Activated CD4-positive, alpha-beta memory T cell treated with anti-CD3 and anti-CD28 coated beads for 36 hours (primary cell): ENCODE results near the gene PTPRN2. TPM values are rescaled to one million over a fixed set of nuclear protein-coding genes. Genes with fewer than 3 reads are reported as not detected.
"Not testable (repeated sequence)": the region's sequence is repeated elsewhere in the genome, so short reads cannot be mapped to it uniquely, and the experiment has no call there.

Experiments
- CTCF ChIA-PET: fragments of 350-600 bp; sonication (Branson Sonifier 250); formaldehyde crosslinking; loops from one replicate; lab custom pipeline; 2021; ENCODE audit warnings: antibody characterized with exemption, inconsistent platforms; lab: Charles Lee
- POLR2A ChIA-PET: fragments of 350-600 bp; sonication (Branson Sonifier 250); formaldehyde crosslinking; loops from one replicate; lab custom pipeline; 2021; ENCODE audit warnings: antibody characterized with exemption; lab: Charles Lee
- DNase-seq: peaks from one replicate; pipeline ENCODE4 v3.0.0-alpha.2; 2020
- H3K27ac Mint-ChIP-seq: one replicate; pipeline ENCODE4 v1.8.0; 2021; ENCODE audit warnings: mixed read lengths
- H3K27me3 Mint-ChIP-seq: one replicate; pipeline ENCODE4 v1.8.0; 2021; ENCODE audit warnings: mixed read lengths
- H3K36me3 Mint-ChIP-seq: one replicate; pipeline ENCODE4 v1.8.0; 2021; ENCODE audit warnings: mixed read lengths
- H3K4me1 Mint-ChIP-seq: one replicate; pipeline ENCODE4 v1.8.0; 2021; ENCODE audit warnings: low read depth, mixed read lengths
- H3K4me3 Mint-ChIP-seq: one replicate; pipeline ENCODE4 v1.8.0; 2021; ENCODE audit warnings: mild to moderate bottlenecking, mixed read lengths
- H3K9me3 Mint-ChIP-seq: one replicate; pipeline ENCODE4 v1.8.0; 2021; ENCODE audit warnings: mixed read lengths
- intact Hi-C: fragments of 100-400 bp; cut with micrococcal nuclease; formaldehyde crosslinking; loops from one replicate; pipeline ENCODE4 v1.15.1; 2023
- total RNA-seq, 2 experiments: library from RNA; stranded (reverse); gene quantifications; one replicate each; pipeline ENCODE4 v1.2.3, GENCODE V29; 2021

PTPRN2 gene
- total RNA-seq, 2 experiments from 2014 or later, result 0.51 to 0.64 TPM

GRCh38 chr7:158040199-158040598 is 547.4 kb downstream of the PTPRN2 start:
- POLR2A ChIA-PET, result no interaction called here
- Mint-ChIP-seq H3K4me3 (no peak overlapping the region), H3K9me3 (peaks cover 19% of the 10 kb centered on the region), H3K27ac (no peak overlapping the region), H3K36me3 (no peaks in the 10 kb centered on the region), H3K4me1 (no peaks in the 10 kb centered on the region), H3K27me3 (no peaks in the 10 kb centered on the region)
- DNase-seq, result no peak
- intact Hi-C loops, result no loop called here
- CTCF ChIA-PET, result no interaction called here

GRCh38 chr7:158039270-158039669 is 548.4 kb downstream of the PTPRN2 start:
- CTCF ChIA-PET, result no interaction called here
- Mint-ChIP-seq H3K9me3 (peaks cover 21% of the 10 kb centered on the region), H3K27ac (no peak overlapping the region), H3K36me3 (peaks cover 1% of the 10 kb centered on the region), H3K4me3 (no peak overlapping the region), H3K4me1 (no peaks in the 10 kb centered on the region), H3K27me3 (no peaks in the 10 kb centered on the region)
- DNase-seq, result no peak
- intact Hi-C loops, result no loop called here
- POLR2A ChIA-PET, result no interaction called here

GRCh38 chr7:158037211-158037610 is 550.4 kb downstream of the PTPRN2 start:
- CTCF ChIA-PET, result no interaction called here
- no peak overlapping the region for H3K27ac Mint-ChIP-seq
- POLR2A ChIA-PET, result no interaction called here

GRCh38 chr7:158035343-158035742 is 552.3 kb downstream of the PTPRN2 start:
- ChIA-PET POLR2A (no interaction called here), CTCF (no interaction called here)
- intact Hi-C loops, result no loop called here
- DNase-seq, result no peak
- H3K36me3 Mint-ChIP-seq, result peaks cover 4% of the 10 kb centered on the region
- H3K27ac Mint-ChIP-seq, result no peak overlapping the region
- H3K9me3 Mint-ChIP-seq, result peaks cover 28% of the 10 kb centered on the region
- no peak overlapping the region for H3K4me3 Mint-ChIP-seq
- peaks cover 5% of the 10 kb centered on the region for H3K27me3 Mint-ChIP-seq
- H3K4me1 Mint-ChIP-seq, result no peaks in the 10 kb centered on the region

More at GRCh38 chr7:158037211-158037610, 550.4 kb downstream of the PTPRN2 start:
- Mint-ChIP-seq H3K4me1 (no peaks in the 10 kb centered on the region), H3K4me3 (no peak overlapping the region), H3K9me3 (peaks cover 28% of the 10 kb centered on the region), H3K27me3 (peaks cover 5% of the 10 kb centered on the region), H3K36me3 (peaks cover 4% of the 10 kb centered on the region)
- intact Hi-C loops, result no loop called here
- no peak for DNase-seq

GRCh38 chr7:158034571-158034970 is 553.1 kb downstream of the PTPRN2 start:
- intact Hi-C loops, result no loop called here

GRCh38 chr7:158033925-158034324 is 553.7 kb downstream of the PTPRN2 start:
- H3K36me3 Mint-ChIP-seq, H3K27me3 Mint-ChIP-seq, H3K4me1 Mint-ChIP-seq, DNase-seq, intact Hi-C loops, H3K4me3 Mint-ChIP-seq, CTCF ChIA-PET, H3K27ac Mint-ChIP-seq, POLR2A ChIA-PET: not testable (repeated sequence)
- H3K9me3 Mint-ChIP-seq, result peaks cover 15% of the 10 kb centered on the region

More at GRCh38 chr7:158034571-158034970, 553.1 kb downstream of the PTPRN2 start:
- Mint-ChIP-seq H3K4me1 (no peaks in the 10 kb centered on the region), H3K9me3 (peaks cover 21% of the 10 kb centered on the region), H3K27ac (no peak overlapping the region), H3K27me3 (peaks cover 5% of the 10 kb centered on the region), H3K4me3 (no peak overlapping the region), H3K36me3 (peaks cover 4% of the 10 kb centered on the region)
- POLR2A ChIA-PET, result no interaction called here
- CTCF ChIA-PET, result no interaction called here
- DNase-seq, result no peak

- intact Hi-C loops, result no loop called here
Observed at GRCh38 chr7:158033196-158033595, 554.4 kb downstream of the PTPRN2 start.

GRCh38 chr7:158032561-158033115 is 555.0 kb downstream of the PTPRN2 start:
- H3K27me3 Mint-ChIP-seq, result peaks cover 5% of the 10 kb centered on the region
- H3K9me3 Mint-ChIP-seq, result peaks cover 9% of the 10 kb centered on the region
- DNase-seq, result no peak
- H3K4me1 Mint-ChIP-seq, result no peaks in the 10 kb centered on the region
- CTCF ChIA-PET, result no interaction called here
- intact Hi-C loops, result no loop called here
- H3K4me3 Mint-ChIP-seq, result no peak overlapping the region
- no peak overlapping the region for H3K27ac Mint-ChIP-seq
- peaks cover 4% of the 10 kb centered on the region for H3K36me3 Mint-ChIP-seq
- POLR2A ChIA-PET, result no interaction called here

More at GRCh38 chr7:158033196-158033595, 554.4 kb downstream of the PTPRN2 start:
- ChIA-PET POLR2A (no interaction called here), CTCF (no interaction called here)
- peaks cover 4% of the 10 kb centered on the region for H3K36me3 Mint-ChIP-seq
- no peak overlapping the region for H3K4me3 Mint-ChIP-seq
- H3K4me1 Mint-ChIP-seq, result no peaks in the 10 kb centered on the region
- H3K9me3 Mint-ChIP-seq, result peaks cover 12% of the 10 kb centered on the region
- H3K27me3 Mint-ChIP-seq, result peaks cover 5% of the 10 kb centered on the region
- H3K27ac Mint-ChIP-seq, result no peak overlapping the region
- DNase-seq, result no peak

GRCh38 chr7:158031867-158032308 is 555.7 kb downstream of the PTPRN2 start:
- intact Hi-C loops, result no loop called here

GRCh38 chr7:158030566-158030965 is 557.1 kb downstream of the PTPRN2 start:
- CTCF ChIA-PET, result no interaction called here
- no peak overlapping the region for H3K27ac Mint-ChIP-seq
- DNase-seq, result no peak
- intact Hi-C loops, result no loop called here
- no peak overlapping the region for H3K4me3 Mint-ChIP-seq
- peaks cover 9% of the 10 kb centered on the region for H3K9me3 Mint-ChIP-seq
- peaks cover 5% of the 10 kb centered on the region for H3K27me3 Mint-ChIP-seq
- POLR2A ChIA-PET, result no interaction called here
- H3K36me3 Mint-ChIP-seq, result peaks cover 4% of the 10 kb centered on the region
- no peaks in the 10 kb centered on the region for H3K4me1 Mint-ChIP-seq

More at GRCh38 chr7:158031867-158032308, 555.7 kb downstream of the PTPRN2 start:
- ChIA-PET CTCF (no interaction called here), POLR2A (no interaction called here)
- no peak overlapping the region for H3K4me3 Mint-ChIP-seq
- no peak overlapping the region for H3K27ac Mint-ChIP-seq
- peaks cover 9% of the 10 kb centered on the region for H3K9me3 Mint-ChIP-seq
- H3K27me3 Mint-ChIP-seq, result peaks cover 5% of the 10 kb centered on the region
- no peak for DNase-seq
- H3K36me3 Mint-ChIP-seq, result peaks cover 4% of the 10 kb centered on the region
- H3K4me1 Mint-ChIP-seq, result no peaks in the 10 kb centered on the region

- intact Hi-C loops, result no loop called here
- ChIA-PET POLR2A (no interaction called here), CTCF (no interaction called here)
- Mint-ChIP-seq H3K36me3 (peaks cover 4% of the 10 kb centered on the region), H3K9me3 (peaks cover 9% of the 10 kb centered on the region), H3K27me3 (peaks cover 5% of the 10 kb centered on the region), H3K27ac (no peak overlapping the region), H3K4me3 (no peak overlapping the region), H3K4me1 (no peaks in the 10 kb centered on the region)
- no peak for DNase-seq
Observed at GRCh38 chr7:158030071-158030470, 557.6 kb downstream of the PTPRN2 start.

GRCh38 chr7:158029509-158029908 is 558.1 kb downstream of the PTPRN2 start:
- H3K4me1 Mint-ChIP-seq, result no peaks in the 10 kb centered on the region
- H3K4me3 Mint-ChIP-seq, result no peak overlapping the region
- peaks cover 4% of the 10 kb centered on the region for H3K36me3 Mint-ChIP-seq
- no peak overlapping the region for H3K27ac Mint-ChIP-seq
- ChIA-PET POLR2A (no interaction called here), CTCF (no interaction called here)
- H3K27me3 Mint-ChIP-seq, result peaks cover 5% of the 10 kb centered on the region
- intact Hi-C loops, result no loop called here
- DNase-seq, result no peak
- peaks cover 9% of the 10 kb centered on the region for H3K9me3 Mint-ChIP-seq

GRCh38 chr7:158028971-158029370 is 558.7 kb downstream of the PTPRN2 start:
- Mint-ChIP-seq H3K4me3 (no peak overlapping the region), H3K9me3 (peaks cover 5% of the 10 kb centered on the region), H3K36me3 (peaks cover 3% of the 10 kb centered on the region), H3K4me1 (no peaks in the 10 kb centered on the region), H3K27me3 (peaks cover 5% of the 10 kb centered on the region), H3K27ac (no peak overlapping the region)
- no peak for DNase-seq
- intact Hi-C loops, result no loop called here
- ChIA-PET CTCF (no interaction called here), POLR2A (no interaction called here)
